GM18868 (cell line): ENCODE results near the gene SLC38A10.

Experiments
- ATAC-seq: cut with Tn5 transposase; IDR thresholded peaks from one replicate; pipeline ENCODE4 v1.9.1; 2021; ENCODE audit warnings: mild to moderate bottlenecking, moderate library complexity; ENCODE audit not compliant: unreplicated experiment

The SLC38A10 gene

GRCh38 chr17:81331527-81332043 lies 36.5 kb upstream of the SLC38A10 start:
- ATAC-seq: no peak

- no peak for ATAC-seq
These were observed 35.8 kb upstream of the SLC38A10 start for GRCh38 chr17:81330884-81331245.

GRCh38 chr17:81329927-81330883 lies 35.1 kb upstream of the SLC38A10 start:
- no peak for ATAC-seq

GRCh38 chr17:81328978-81329926 lies 34.1 kb upstream of the SLC38A10 start:
- ATAC-seq: no peak

GRCh38 chr17:81328489-81328888 lies 33.4 kb upstream of the SLC38A10 start:
- ATAC-seq: no peak

GRCh38 chr17:81325714-81326358 lies 30.7 kb upstream of the SLC38A10 start:
- ATAC-seq: no peak

GRCh38 chr17:81324851-81325713 lies 30.0 kb upstream of the SLC38A10 start:
- no peak for ATAC-seq

- ATAC-seq: no peak
These were observed 29.2 kb upstream of the SLC38A10 start for GRCh38 chr17:81324177-81324850.

- ATAC-seq: no peak
These were observed 28.3 kb upstream of the SLC38A10 start for GRCh38 chr17:81323411-81323868.

GRCh38 chr17:81323083-81323369 lies 27.9 kb upstream of the SLC38A10 start:
- ATAC-seq: no peak

GRCh38 chr17:81322271-81323082 lies 27.4 kb upstream of the SLC38A10 start:
- no peak for ATAC-seq

GRCh38 chr17:81317961-81318605 lies 23.0 kb upstream of the SLC38A10 start:
- no peak for ATAC-seq

GRCh38 chr17:81317530-81317821 lies 22.4 kb upstream of the SLC38A10 start:
- ATAC-seq: no peak

GRCh38 chr17:81315885-81316391 lies 20.8 kb upstream of the SLC38A10 start:
- ATAC-seq: no peak

- ATAC-seq: no peak
These were observed 20.2 kb upstream of the SLC38A10 start for GRCh38 chr17:81315129-81315884.

GRCh38 chr17:81314398-81315081 lies 19.4 kb upstream of the SLC38A10 start:
- ATAC-seq: no peak
